Mammary epithelial cell (primary cell): Measurements from ENCODE around the gene DGKZ.

Experiments used
- CTCF ChIP-seq, 2 donors: IDR thresholded peaks in 1 of 2; conservative IDR thresholded peaks in 1 of 2; 2 replicates each; pipeline ENCODE4 v1.5.1; 2011 to 2012; ENCODE audit warnings: inconsistent platforms in 2 of 2, low read length in 2 of 2, mild to moderate bottlenecking in 2 of 2, control low read depth in 1 of 2, low read depth in 1 of 2; ENCODE audit not compliant: insufficient read depth in 1 of 2; ENCODE audit errors: extremely low read depth in 1 of 2
- EZH2 ChIP-seq: IDR thresholded peaks from 2 replicates; pipeline ENCODE4 v1.6.1; 2012; ENCODE audit warnings: low read length, inconsistent platforms, borderline replicate concordance

DNA sequence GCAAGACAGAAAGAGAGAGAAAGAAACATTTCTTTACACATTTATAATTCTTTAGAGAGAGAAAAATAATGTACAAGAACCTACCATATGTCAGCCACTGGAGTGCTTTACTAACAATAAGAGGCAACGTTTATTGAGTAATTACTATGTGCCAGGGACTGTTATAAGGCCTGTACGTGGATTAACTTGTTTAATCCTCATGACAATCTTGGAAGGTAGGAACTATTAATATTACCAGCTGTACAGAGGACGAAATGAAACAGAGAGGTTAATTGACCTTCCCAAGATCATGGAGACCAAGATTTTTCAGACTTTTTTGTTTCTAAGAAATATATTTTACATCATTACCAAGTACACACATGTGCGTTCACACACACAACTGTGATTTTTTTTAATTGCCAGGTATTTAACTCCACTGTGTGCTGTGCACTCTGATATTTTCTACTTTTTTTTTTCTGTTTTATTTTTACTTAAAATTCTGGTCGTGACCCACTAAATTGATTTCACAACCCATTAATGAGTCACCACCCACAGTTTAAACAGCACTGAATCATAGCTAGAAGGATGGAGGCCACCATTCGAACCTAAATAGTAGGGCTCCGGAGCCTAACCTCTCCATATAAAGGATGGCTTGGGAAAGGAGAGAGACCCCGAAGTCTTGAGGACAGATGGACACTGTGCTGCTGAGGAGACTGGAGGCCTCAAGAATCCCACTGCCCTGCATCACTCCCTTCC is 48.4 kb upstream of the DGKZ start:
- TF ChIP-seq CTCF (conservative IDR thresholded peaks at IDR 0.05 in 1 of 2, IDR thresholded peaks at IDR 0.05 in 1 of 2; ENCODE audit: extremely low read depth in 1 of 2, insufficient read depth in 1 of 2, low read depth in 1 of 2, low read length in 2 of 2) = no peak
- TF ChIP-seq EZH2 = no peak
